ENCODE data around the gene GMCL2.
A peak's percentile ranks its signal among the peaks of the same experiment; 100 is the strongest.

GMCL2 gene

GRCh38 chr5:178191661-178192060 is 4.5 kb upstream of the GMCL2 start:
- DNase-seq (ENCODE audit: insufficient read length, low spot score) (no peak), FAIRE-seq (no peak)

GRCh38 chr5:178189433-178189832 is 2.3 kb upstream of the GMCL2 start:
- FAIRE-seq (no peak), DNase-seq (ENCODE audit: insufficient read length, low spot score) (no peak)

GRCh38 chr5:178186427-178186826 is 744 bp downstream of the GMCL2 start:
- FAIRE-seq (no peak), DNase-seq (ENCODE audit: insufficient read length, low spot score) (no peak)

- FAIRE-seq (no peak), DNase-seq (ENCODE audit: insufficient read length, low spot score) (no peak)
Measured at GRCh38 chr5:178182158-178182876, 4.9 kb downstream of the GMCL2 start.

GRCh38 chr5:178180141-178180863 is 6.9 kb downstream of the GMCL2 start:
- FAIRE-seq, result no peak
- DNase-seq (ENCODE audit: insufficient read length, low spot score), result no peak

GRCh38 chr5:178177569-178177968 is 9.6 kb downstream of the GMCL2 start:
- no peak for DNase-seq (ENCODE audit: insufficient read length, low spot score)
- no peak for FAIRE-seq

- no peak for DNase-seq (ENCODE audit: insufficient read length, low spot score)
- no peak for FAIRE-seq
Measured at GRCh38 chr5:178176791-178177190, 10.4 kb downstream of the GMCL2 start.

- DNase-seq (ENCODE audit: insufficient read length, low spot score) (no peak), FAIRE-seq (no peak)
Measured at GRCh38 chr5:178174456-178174855, 12.7 kb downstream of the GMCL2 start.

GRCh38 chr5:178170455-178170854 is 16.7 kb downstream of the GMCL2 start:
- no peak for DNase-seq (ENCODE audit: insufficient read length, low spot score)
- FAIRE-seq, result no peak

GRCh38 chr5:178165581-178165980 is 21.6 kb downstream of the GMCL2 start:
- DNase-seq (ENCODE audit: insufficient read length, low spot score), result no peak
- FAIRE-seq, result no peak

GRCh38 chr5:178163772-178164735 is 23.1 kb downstream of the GMCL2 start:
- FAIRE-seq (peak; percentile 33), DNase-seq (ENCODE audit: insufficient read length, low spot score) (peak; percentile 87)

- FAIRE-seq (no peak), DNase-seq (ENCODE audit: insufficient read length, low spot score) (no peak)
Measured at GRCh38 chr5:178162481-178162880, 24.7 kb downstream of the GMCL2 start.

- DNase-seq (ENCODE audit: insufficient read length, low spot score) (no peak), FAIRE-seq (no peak)
Measured at GRCh38 chr5:178160176-178160575, 27.0 kb downstream of the GMCL2 start.

GRCh38 chr5:178155065-178155464 is 32.1 kb downstream of the GMCL2 start:
- DNase-seq (ENCODE audit: insufficient read length, low spot score) (no peak), FAIRE-seq (no peak)

- FAIRE-seq (peak; percentile 93), DNase-seq (ENCODE audit: insufficient read length, low spot score) (peak; percentile 97)
Measured at GRCh38 chr5:178153530-178154340, 33.4 kb downstream of the GMCL2 start, which contains the start of gene NHP2. NHP2 (minus strand) TSS chr5:178153885; CDS start chr5:178153817, 68 bp downstream.

GRCh38 chr5:178152491-178153444 is 34.4 kb downstream of the GMCL2 start:
- DNase-seq (ENCODE audit: insufficient read length, low spot score) (no peak), FAIRE-seq (no peak)

GRCh38 chr5:178150977-178151734 is 36.0 kb downstream of the GMCL2 start:
- DNase-seq (ENCODE audit: insufficient read length, low spot score) (no peak), FAIRE-seq (no peak)

- FAIRE-seq (no peak), DNase-seq (ENCODE audit: insufficient read length, low spot score) (no peak)
Measured at GRCh38 chr5:178149199-178149932, 37.8 kb downstream of the GMCL2 start.
